Neural progenitor cell (in vitro differentiated cells): ENCODE measurements around the gene GPR3. TPM values are rescaled to one million over a fixed set of nuclear protein-coding genes. Genes with fewer than 3 reads are reported as not detected.

Source experiments
- DNase-seq: peaks from one replicate; pipeline ENCODE4 v3.0.0-alpha.2; 2016; ENCODE audit warnings: low spot score
- H2AFZ ChIP-seq: fragments of 200-600 bp; sonication (generic); replicated peaks from 2 replicates; pipeline ENCODE4 v1.6.1; 2016; ENCODE audit warnings: antibody characterized with exemption
- H3F3A ChIP-seq: fragments of 200-600 bp; sonication (generic); 2 replicates; pipeline ENCODE4 v1.6.1; 2016; ENCODE audit warnings: antibody characterized with exemption, low read depth
- H3K27ac ChIP-seq: fragments of 200-600 bp; sonication (generic); 2 replicates; pipeline ENCODE4 v1.5.1; 2016; ENCODE audit warnings: mild to moderate bottlenecking
- H3K27me3 ChIP-seq: fragments of 200-600 bp; sonication (generic); 2 replicates; pipeline ENCODE4 v1.6.1; 2016; ENCODE audit warnings: mild to moderate bottlenecking, moderate library complexity
- H3K36me3 ChIP-seq: fragments of 200-600 bp; sonication (generic); 2 replicates; pipeline ENCODE4 v1.5.1; 2016
- H3K4me1 ChIP-seq: fragments of 200-600 bp; sonication (generic); 2 replicates; pipeline ENCODE4 v1.6.1; 2016; ENCODE audit warnings: mixed run types
- H3K4me2 ChIP-seq: fragments of 200-600 bp; sonication (generic); 2 replicates; pipeline ENCODE4 v1.6.1; 2016
- H3K4me3 ChIP-seq: fragments of 200-600 bp; sonication (generic); 2 replicates; pipeline ENCODE4 v1.5.1; 2016
- H3K79me2 ChIP-seq: fragments of 200-600 bp; sonication (generic); 2 replicates; pipeline ENCODE4 v1.6.1; 2016; ENCODE audit warnings: low read depth
- H3K9ac ChIP-seq: fragments of 200-600 bp; sonication (generic); 2 replicates; pipeline ENCODE4 v1.6.1; 2016
- H3K9me3 ChIP-seq: fragments of 200-600 bp; sonication (generic); 2 replicates; pipeline ENCODE4 v1.5.1; 2016; ENCODE audit warnings: low read depth
- H4K20me1 ChIP-seq: fragments of 200-600 bp; sonication (generic); 2 replicates; pipeline ENCODE4 v1.6.1; 2016; ENCODE audit warnings: low read depth
- H3K27ac Mint-ChIP-seq: 3 replicates; pipeline ENCODE4 v1.8.0; 2021; ENCODE audit warnings: mixed read lengths
- H3K27me3 Mint-ChIP-seq: 2 replicates; pipeline ENCODE4 v1.8.0; 2022; ENCODE audit warnings: low read depth, mild to moderate bottlenecking, inconsistent platforms, moderate library complexity, mixed read lengths; ENCODE audit not compliant: insufficient read depth
- H3K36me3 Mint-ChIP-seq: 3 replicates; pipeline ENCODE4 v1.8.0; 2021; ENCODE audit warnings: mixed read lengths
- H3K4me1 Mint-ChIP-seq: 3 replicates; pipeline ENCODE4 v1.8.0; 2021; ENCODE audit warnings: mixed read lengths
- H3K4me3 Mint-ChIP-seq: 3 replicates; pipeline ENCODE4 v1.8.0; 2021; ENCODE audit warnings: mild to moderate bottlenecking, moderate library complexity, mixed read lengths
- H3K9me3 Mint-ChIP-seq: 3 replicates; pipeline ENCODE4 v1.8.0; 2020; ENCODE audit warnings: mixed read lengths
- EZH2 ChIP-seq: fragments of 200-600 bp; sonication (generic); IDR thresholded peaks from 2 replicates; pipeline ENCODE4 v1.6.1; 2017; ENCODE audit warnings: antibody characterized with exemption, mild to moderate bottlenecking, moderate library complexity
- total RNA-seq: library from RNA; depleted of rRNA; stranded (reverse); fragments of >200 nt; gene quantifications from 2 replicates; pipeline ENCODE4 v1.2.3, GENCODE V29; 2015; ENCODE audit warnings: low replicate concordance

Gene GPR3
- total RNA-seq, 1 donor from 2014 or later, result 3.1 TPM

DNA sequence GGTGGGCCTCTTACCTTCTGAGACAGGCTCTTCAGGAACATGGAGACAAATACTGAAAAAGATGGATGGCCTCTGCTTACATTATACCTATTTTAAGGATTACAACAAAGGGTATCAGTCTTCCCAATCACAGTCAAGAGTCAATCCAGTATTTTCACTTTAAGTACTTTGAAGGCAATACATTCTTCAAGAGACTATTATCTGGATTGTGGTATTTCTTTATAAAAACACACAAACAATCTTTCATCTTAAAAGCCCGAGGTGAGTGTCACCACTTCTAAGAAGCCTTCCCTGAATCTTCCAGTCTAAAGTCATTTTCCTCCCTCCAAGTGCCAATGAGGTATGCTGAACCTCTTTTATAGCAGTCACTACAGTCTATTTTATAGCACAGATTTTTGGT is 52.2 kb downstream of the GPR3 start:
- H3K27ac ChIP-seq, result no peak overlapping the region
- no peaks in the 10 kb centered on the region for H3K27me3 ChIP-seq
- no peak overlapping the region for H2AFZ ChIP-seq
- no peak overlapping the region for H3K4me3 ChIP-seq
- no peak for TF ChIP-seq EZH2
- peaks cover 18% of the 10 kb centered on the region for H3K4me1 Mint-ChIP-seq
- peaks cover 46% of the 10 kb centered on the region for H4K20me1 ChIP-seq
- peaks cover 16% of the 10 kb centered on the region for H3F3A ChIP-seq
- H3K9ac ChIP-seq, result no peak overlapping the region
- H3K4me2 ChIP-seq, result no peak overlapping the region
- peaks cover 61% of the 10 kb centered on the region for H3K79me2 ChIP-seq
- no peaks in the 10 kb centered on the region for H3K9me3 Mint-ChIP-seq
- H3K4me1 ChIP-seq, result peaks cover 20% of the 10 kb centered on the region
- no peaks in the 10 kb centered on the region for H3K36me3 ChIP-seq
- no peak overlapping the region for H3K27ac Mint-ChIP-seq
- no peak for DNase-seq
- no peaks in the 10 kb centered on the region for H3K27me3 Mint-ChIP-seq
- no peaks in the 10 kb centered on the region for H3K9me3 ChIP-seq
- H3K4me3 Mint-ChIP-seq, result no peak overlapping the region
- H3K36me3 Mint-ChIP-seq, result peaks cover 15% of the 10 kb centered on the region

Other genes with a start within 250 kb of the GPR3 start
- gene SLC9A1, start 237.5 kb upstream of the GPR3 start, total RNA-seq, result 1.8 and 5.7 TPM in 2 replicates
- 17.8 and 34.6 TPM in 2 replicates for gene WDTC1, start 158.0 kb upstream of the GPR3 start, total RNA-seq
- gene TMEM222, start 70.5 kb upstream of the GPR3 start, total RNA-seq, result 7.4 and 28.7 TPM in 2 replicates
- 5.7 and 7.9 TPM in 2 replicates for gene SYTL1, start 50.6 kb upstream of the GPR3 start, total RNA-seq
- gene MAP3K6, start 25.7 kb upstream of the GPR3 start, total RNA-seq, result 1.9 and 11.7 TPM in 2 replicates
- not detected in 2 replicates for gene FCN3, start 17.8 kb upstream of the GPR3 start, total RNA-seq
- gene CD164L2, start 9.3 kb upstream of the GPR3 start, total RNA-seq, result 1.5 and 1.6 TPM in 2 replicates
- 31.4 and 35.0 TPM in 2 replicates for gene WASF2, start 97.5 kb downstream of the GPR3 start, total RNA-seq
- 7.0 and 26.5 TPM in 2 replicates for gene AHDC1, start 211.5 kb downstream of the GPR3 start, total RNA-seq
- gene FGR, start 242.6 kb downstream of the GPR3 start, total RNA-seq, result not detected in 2 replicates